GM23338 (cell line): Measurements from ENCODE around the gene TBX10. TPM values are rescaled to one million over a fixed set of nuclear protein-coding genes. Genes with fewer than 3 reads are reported as not detected.

Experiments used
- ATAC-seq: fragments of 200-7000 bp; cut with Tn5 transposase; 3 replicates; pipeline ENCODE4 v1.9.1; 2020
- DNase-seq: peaks from one replicate; pipeline ENCODE4 v3.0.0-alpha.2; 2015; ENCODE audit warnings: low spot score
- H2AFZ ChIP-seq: fragments of 200-600 bp; sonication (generic); 2 replicates; pipeline ENCODE4 v1.8.0; 2016; ENCODE audit warnings: antibody characterized with exemption, mild to moderate bottlenecking, moderate library complexity
- H3F3A ChIP-seq: fragments of 200-600 bp; sonication (generic); replicated peaks from 2 replicates; pipeline ENCODE4 v1.8.0; 2017; ENCODE audit warnings: antibody characterized with exemption, mixed run types, low read depth
- H3K27ac ChIP-seq: fragments of 200-600 bp; sonication (generic); 2 replicates; pipeline ENCODE4 v1.6.1; 2016; ENCODE audit warnings: low read depth
- H3K27me3 ChIP-seq: fragments of 200-600 bp; sonication (generic); 2 replicates; pipeline ENCODE4 v1.8.0; 2016; ENCODE audit warnings: mild to moderate bottlenecking, mixed run types, moderate library complexity; ENCODE audit not compliant: insufficient read depth
- H3K36me3 ChIP-seq: fragments of 200-600 bp; sonication (generic); 2 replicates; pipeline ENCODE4 v1.8.0; 2016; ENCODE audit warnings: mild to moderate bottlenecking; ENCODE audit not compliant: insufficient read depth
- H3K4me1 ChIP-seq: fragments of 200-600 bp; sonication (generic); 2 replicates; pipeline ENCODE4 v1.8.0; 2016; ENCODE audit warnings: mild to moderate bottlenecking, moderate library complexity; ENCODE audit not compliant: insufficient read depth
- H3K4me2 ChIP-seq: fragments of 200-600 bp; sonication (generic); 2 replicates; pipeline ENCODE4 v1.7.1; 2017; ENCODE audit warnings: mixed run types
- H3K4me3 ChIP-seq: fragments of 200-600 bp; sonication (generic); 2 replicates; pipeline ENCODE4 v1.6.1; 2016; ENCODE audit warnings: mixed run types
- H3K79me2 ChIP-seq: fragments of 200-600 bp; sonication (generic); replicated peaks from 2 replicates; pipeline ENCODE4 v1.8.0; 2017; ENCODE audit warnings: mild to moderate bottlenecking; ENCODE audit not compliant: insufficient read depth
- H3K9me2 ChIP-seq: fragments of 200-600 bp; sonication (generic); 2 replicates; pipeline ENCODE4 v1.8.0; 2017; ENCODE audit not compliant: insufficient read depth
- H4K20me1 ChIP-seq: fragments of 200-600 bp; sonication (generic); replicated peaks from 2 replicates; pipeline ENCODE4 v1.8.0; 2017; ENCODE audit warnings: mild to moderate bottlenecking; ENCODE audit not compliant: insufficient read depth
- H3K27ac Mint-ChIP-seq: 2 replicates; pipeline ENCODE4 v1.8.0; 2020; ENCODE audit warnings: inconsistent platforms, mild to moderate bottlenecking, moderate library complexity, mixed read lengths
- H3K27me3 Mint-ChIP-seq: 3 replicates; pipeline ENCODE4 v1.8.0; 2022; ENCODE audit warnings: low read depth, mild to moderate bottlenecking, moderate library complexity, mixed read lengths, inconsistent platforms; ENCODE audit not compliant: insufficient read depth, poor library complexity
- H3K36me3 Mint-ChIP-seq: 3 replicates; pipeline ENCODE4 v1.8.0; 2021; ENCODE audit warnings: low read depth, mild to moderate bottlenecking, inconsistent platforms, moderate library complexity, mixed read lengths
- H3K4me1 Mint-ChIP-seq: 3 replicates; pipeline ENCODE4 v1.8.0; 2020; ENCODE audit warnings: mild to moderate bottlenecking, inconsistent platforms, mixed read lengths
- H3K4me3 Mint-ChIP-seq: 3 replicates; pipeline ENCODE4 v1.8.0; 2021; ENCODE audit warnings: moderate library complexity, mild to moderate bottlenecking, inconsistent platforms, mixed read lengths
- H3K9me3 Mint-ChIP-seq: 3 replicates; pipeline ENCODE4 v1.8.0; 2020; ENCODE audit warnings: moderate library complexity, mild to moderate bottlenecking, inconsistent platforms, mixed read lengths
- CTCF ChIP-seq, 2 experiments: fragments of 200-600 bp in 1 of 2; sonication (generic) in 1 of 2; conservative IDR thresholded peaks; 2 replicates each; pipeline versions ENCODE4 v1.5.1 to v1.6.1; 2016 to 2017; ENCODE audit warnings: antibody characterized with exemption in 2 of 2, low read depth in 2 of 2, mild to moderate bottlenecking in 2 of 2, moderate library complexity in 1 of 2
- EZH2 ChIP-seq: fragments of 200-600 bp; sonication (generic); IDR thresholded peaks from one replicate; pipeline ENCODE4 v1.8.0; 2017; ENCODE audit warnings: antibody characterized with exemption, mild to moderate bottlenecking, low read depth; ENCODE audit not compliant: unreplicated experiment
- JUNB ChIP-seq: IDR thresholded peaks from one replicate; pipeline ENCODE4 v1.6.1; 2016; ENCODE audit warnings: antibody characterized with exemption; ENCODE audit not compliant: unreplicated experiment
- NANOG ChIP-seq: IDR thresholded peaks from 2 replicates; pipeline ENCODE4 v1.6.1; 2016; ENCODE audit warnings: antibody characterized with exemption, borderline replicate concordance
- POLR2AphosphoS5 ChIP-seq: IDR thresholded peaks from 2 replicates; pipeline ENCODE4 v1.6.1; 2016; ENCODE audit warnings: antibody characterized with exemption, low read depth
- STAT1 ChIP-seq: IDR thresholded peaks from one replicate; pipeline ENCODE4 v1.6.1; 2016; ENCODE audit warnings: antibody characterized with exemption; ENCODE audit not compliant: unreplicated experiment
- polyA plus RNA-seq: library from polyadenylated mRNA; unstranded; fragments of >200 nt; fragmentation: Nextera tagmentation; extraction: Ambion mirVana; gene quantifications from 2 replicates; pipeline ENCODE4 v1.2.1, GENCODE V29; 2016
- total RNA-seq: library from RNA; depleted of rRNA; stranded (reverse); fragments of >200 nt; shearing (Covaris generic); gene quantifications from 2 replicates; pipeline ENCODE4 v1.2.3, GENCODE V29; 2014

Gene TBX10
- total and polyA plus RNA-seq, 2 experiments from 2014 or later, result 0.10 TPM; not detected in 1

- no peak for TF ChIP-seq POLR2AphosphoS5
Measured at GRCh38 chr11:67631411-67631810, 8.2 kb downstream of the TBX10 start (continued).

GRCh38 chr11:67630943-67631331, 8.6 kb downstream of the TBX10 start:
- Mint-ChIP-seq H3K27ac (peak overlapping the region; percentile 86), H3K36me3 (peaks cover 10% of the 10 kb centered on the region), H3K27me3 (peaks cover 30% of the 10 kb centered on the region), H3K4me3 (peak overlapping the region; percentile 78), H3K9me3 (no peaks in the 10 kb centered on the region; the same call in 1 of the 3 replicates), H3K4me1 (peaks cover 20% of the 10 kb centered on the region; the same call in 2 of the 3 replicates)
- no peaks in the 10 kb centered on the region for H3K27me3 ChIP-seq
- DNase-seq (no peak), ATAC-seq (no peak)
- H3K9me2 ChIP-seq, result no peaks in the 10 kb centered on the region
- no peaks in the 10 kb centered on the region for H4K20me1 ChIP-seq
- no peaks in the 10 kb centered on the region for H3K79me2 ChIP-seq
- H3K36me3 ChIP-seq, result no peaks in the 10 kb centered on the region
- peak overlapping the region; percentile 83 for H2AFZ ChIP-seq
- H3K4me1 ChIP-seq, result peaks cover 10% of the 10 kb centered on the region; the same call in 1 of the 2 replicates
- peak overlapping the region; percentile 83 for H3K4me3 ChIP-seq
- TF ChIP-seq NANOG (no peak), EZH2 (no peak), CTCF (conservative IDR thresholded peaks at IDR 0.05; ENCODE audit: low read depth in 2 of 2) (no peak)
- H3K4me2 ChIP-seq, result peak overlapping the region; percentile 87
- no peak overlapping the region for H3K27ac ChIP-seq
- peaks cover 5% of the 10 kb centered on the region; the same call in 1 of the 2 replicates for H3F3A ChIP-seq

- peaks cover 5% of the 10 kb centered on the region; the same call in 1 of the 2 replicates for H3F3A ChIP-seq
- H3K4me2 ChIP-seq, result peak overlapping the region; percentile 87
- H3K27me3 ChIP-seq, result no peaks in the 10 kb centered on the region
- H3K27ac Mint-ChIP-seq, result peak overlapping the region; percentile 86
- peaks cover 20% of the 10 kb centered on the region; the same call in 2 of the 3 replicates for H3K4me1 Mint-ChIP-seq
- H2AFZ ChIP-seq, result peak overlapping the region; percentile 83
- ATAC-seq (peak; percentile 73), DNase-seq (peak; percentile 100)
- peak overlapping the region; percentile 83 for H3K4me3 ChIP-seq
- no peaks in the 10 kb centered on the region for H3K9me2 ChIP-seq
- 0 out of 2 replicates have a peak overlapping the region, but pooled peaks have one; percentile 83 for H3K27ac ChIP-seq
- peaks cover 1% of the 10 kb centered on the region; the same call in 2 of the 3 replicates for H3K9me3 Mint-ChIP-seq
- TF ChIP-seq POLR2AphosphoS5 (peak; percentile 86), CTCF (conservative IDR thresholded peaks at IDR 0.05; ENCODE audit: low read depth in 2 of 2) (peak; percentile 64 to 86), STAT1 (no peak), JUNB (no peak)
- H3K4me3 Mint-ChIP-seq, result peak overlapping the region; percentile 78
- no peaks in the 10 kb centered on the region for H3K36me3 ChIP-seq
- H3K27me3 Mint-ChIP-seq, result peaks cover 30% of the 10 kb centered on the region
- peaks cover 15% of the 10 kb centered on the region for H3K36me3 Mint-ChIP-seq
- H3K79me2 ChIP-seq, result no peaks in the 10 kb centered on the region
- no peaks in the 10 kb centered on the region for H4K20me1 ChIP-seq
- H3K4me1 ChIP-seq, result peaks cover 10% of the 10 kb centered on the region; the same call in 1 of the 2 replicates
Measured at GRCh38 chr11:67630228-67630942, 9.2 kb downstream of the TBX10 start.
